GM23338 (cell line): ENCODE results near the gene DPH1. TPM values are rescaled to one million over a fixed set of nuclear protein-coding genes. Genes with fewer than 3 reads are reported as not detected.

Source experiments
- ATAC-seq: fragments of 200-7000 bp; cut with Tn5 transposase; 3 replicates; pipeline ENCODE4 v1.9.1; 2020
- DNase-seq: peaks from one replicate; pipeline ENCODE4 v3.0.0-alpha.2; 2015; ENCODE audit warnings: low spot score
- H2AFZ ChIP-seq: fragments of 200-600 bp; sonication (generic); 2 replicates; pipeline ENCODE4 v1.8.0; 2016; ENCODE audit warnings: antibody characterized with exemption, mild to moderate bottlenecking, moderate library complexity
- H3F3A ChIP-seq: fragments of 200-600 bp; sonication (generic); replicated peaks from 2 replicates; pipeline ENCODE4 v1.8.0; 2017; ENCODE audit warnings: antibody characterized with exemption, mixed run types, low read depth
- H3K27ac ChIP-seq: fragments of 200-600 bp; sonication (generic); 2 replicates; pipeline ENCODE4 v1.6.1; 2016; ENCODE audit warnings: low read depth
- H3K27me3 ChIP-seq: fragments of 200-600 bp; sonication (generic); 2 replicates; pipeline ENCODE4 v1.8.0; 2016; ENCODE audit warnings: mild to moderate bottlenecking, mixed run types, moderate library complexity; ENCODE audit not compliant: insufficient read depth
- H3K36me3 ChIP-seq: fragments of 200-600 bp; sonication (generic); 2 replicates; pipeline ENCODE4 v1.8.0; 2016; ENCODE audit warnings: mild to moderate bottlenecking; ENCODE audit not compliant: insufficient read depth
- H3K4me1 ChIP-seq: fragments of 200-600 bp; sonication (generic); 2 replicates; pipeline ENCODE4 v1.8.0; 2016; ENCODE audit warnings: mild to moderate bottlenecking, moderate library complexity; ENCODE audit not compliant: insufficient read depth
- H3K4me2 ChIP-seq: fragments of 200-600 bp; sonication (generic); 2 replicates; pipeline ENCODE4 v1.7.1; 2017; ENCODE audit warnings: mixed run types
- H3K4me3 ChIP-seq: fragments of 200-600 bp; sonication (generic); 2 replicates; pipeline ENCODE4 v1.6.1; 2016; ENCODE audit warnings: mixed run types
- H3K79me2 ChIP-seq: fragments of 200-600 bp; sonication (generic); replicated peaks from 2 replicates; pipeline ENCODE4 v1.8.0; 2017; ENCODE audit warnings: mild to moderate bottlenecking; ENCODE audit not compliant: insufficient read depth
- H3K9me2 ChIP-seq: fragments of 200-600 bp; sonication (generic); 2 replicates; pipeline ENCODE4 v1.8.0; 2017; ENCODE audit not compliant: insufficient read depth
- H4K20me1 ChIP-seq: fragments of 200-600 bp; sonication (generic); replicated peaks from 2 replicates; pipeline ENCODE4 v1.8.0; 2017; ENCODE audit warnings: mild to moderate bottlenecking; ENCODE audit not compliant: insufficient read depth
- H3K27ac Mint-ChIP-seq: 2 replicates; pipeline ENCODE4 v1.8.0; 2020; ENCODE audit warnings: inconsistent platforms, mild to moderate bottlenecking, moderate library complexity, mixed read lengths
- H3K27me3 Mint-ChIP-seq: 3 replicates; pipeline ENCODE4 v1.8.0; 2022; ENCODE audit warnings: low read depth, mild to moderate bottlenecking, moderate library complexity, mixed read lengths, inconsistent platforms; ENCODE audit not compliant: insufficient read depth, poor library complexity
- H3K36me3 Mint-ChIP-seq: 3 replicates; pipeline ENCODE4 v1.8.0; 2021; ENCODE audit warnings: low read depth, mild to moderate bottlenecking, inconsistent platforms, moderate library complexity, mixed read lengths
- H3K4me1 Mint-ChIP-seq: 3 replicates; pipeline ENCODE4 v1.8.0; 2020; ENCODE audit warnings: mild to moderate bottlenecking, inconsistent platforms, mixed read lengths
- H3K4me3 Mint-ChIP-seq: 3 replicates; pipeline ENCODE4 v1.8.0; 2021; ENCODE audit warnings: moderate library complexity, mild to moderate bottlenecking, inconsistent platforms, mixed read lengths
- H3K9me3 Mint-ChIP-seq: 3 replicates; pipeline ENCODE4 v1.8.0; 2020; ENCODE audit warnings: moderate library complexity, mild to moderate bottlenecking, inconsistent platforms, mixed read lengths
- CREB1 ChIP-seq: fragments of 250-450 bp; sonication (Bioruptor Pico); IDR thresholded peaks from 2 replicates; pipeline ENCODE4 v1.5.0; 2020; ENCODE audit warnings: low read depth, mild to moderate bottlenecking, moderate library complexity
- ETS1 ChIP-seq: IDR thresholded peaks from 2 replicates; pipeline ENCODE4 v1.6.1; 2016; ENCODE audit warnings: antibody characterized with exemption
- ZNF331 ChIP-seq: fragments of 250-450 bp; sonication (Bioruptor Pico); IDR thresholded peaks from 2 replicates; pipeline ENCODE4 v1.5.0; 2020; ENCODE audit warnings: low read depth, mild to moderate bottlenecking, moderate library complexity
- ZNF462 ChIP-seq: fragments of 250-450 bp; sonication (Bioruptor Pico); IDR thresholded peaks from 2 replicates; pipeline ENCODE4 v1.5.0; 2020; ENCODE audit warnings: mild to moderate bottlenecking, moderate library complexity
- polyA plus RNA-seq: library from polyadenylated mRNA; unstranded; fragments of >200 nt; fragmentation: Nextera tagmentation; extraction: Ambion mirVana; gene quantifications from 2 replicates; pipeline ENCODE4 v1.2.1, GENCODE V29; 2016
- total RNA-seq: library from RNA; depleted of rRNA; stranded (reverse); fragments of >200 nt; shearing (Covaris generic); gene quantifications from 2 replicates; pipeline ENCODE4 v1.2.3, GENCODE V29; 2014

DPH1 gene
- total and polyA plus RNA-seq, 2 experiments from 2014 or later = 11.8 to 28.2 TPM

- TF ChIP-seq ZNF462 (CRISPR knock-in tag) (no peak), ETS1 (no peak), CREB1 (no peak)
These were observed 20.2 kb upstream of the DPH1 start (continued) for GRCh38 chr17:2009737-2010136.

GRCh38 chr17:2011411-2012371, 18.3 kb upstream of the DPH1 start:
- Mint-ChIP-seq H3K36me3 (no peaks in the 10 kb centered on the region), H3K27me3 (peaks cover 27% of the 10 kb centered on the region), H3K4me1 (peaks cover 14% of the 10 kb centered on the region), H3K4me3 (no peak overlapping the region; the same call in 2 of the 3 replicates), H3K27ac (no peak overlapping the region), H3K9me3 (no peaks in the 10 kb centered on the region; the same call in 2 of the 3 replicates)
- Histone ChIP-seq H3K27me3 (0 out of 2 replicates have a peak, but pooled peaks cover 5% of the 10 kb centered on the region), H3K27ac (no peak overlapping the region), H4K20me1 (no peaks in the 10 kb centered on the region), H3F3A (no peaks in the 10 kb centered on the region; the same call in 1 of the 2 replicates), H3K9me2 (no peaks in the 10 kb centered on the region), H2AFZ (peak overlapping the region; percentile 43), H3K36me3 (no peaks in the 10 kb centered on the region), H3K79me2 (no peaks in the 10 kb centered on the region), H3K4me3 (no peak overlapping the region), H3K4me1 (peaks cover 13% of the 10 kb centered on the region; the same call in 1 of the 2 replicates), H3K4me2 (peak overlapping the region; percentile 7; the same call in 1 of the 2 replicates)
- no peak for TF ChIP-seq ZNF331
- peak; percentile 82 for ATAC-seq
- peak; percentile 64 for DNase-seq
